ENCODE measurements around the gene IVD. TPM values are rescaled to one million over a fixed set of nuclear protein-coding genes. Genes with fewer than 3 reads are reported as not detected.

IVD gene
- total and polyA plus RNA-seq, 2 donors (not counting 1 experiment from before 2014, with no cell fraction given) = 41.7 to 106 TPM

DNA sequence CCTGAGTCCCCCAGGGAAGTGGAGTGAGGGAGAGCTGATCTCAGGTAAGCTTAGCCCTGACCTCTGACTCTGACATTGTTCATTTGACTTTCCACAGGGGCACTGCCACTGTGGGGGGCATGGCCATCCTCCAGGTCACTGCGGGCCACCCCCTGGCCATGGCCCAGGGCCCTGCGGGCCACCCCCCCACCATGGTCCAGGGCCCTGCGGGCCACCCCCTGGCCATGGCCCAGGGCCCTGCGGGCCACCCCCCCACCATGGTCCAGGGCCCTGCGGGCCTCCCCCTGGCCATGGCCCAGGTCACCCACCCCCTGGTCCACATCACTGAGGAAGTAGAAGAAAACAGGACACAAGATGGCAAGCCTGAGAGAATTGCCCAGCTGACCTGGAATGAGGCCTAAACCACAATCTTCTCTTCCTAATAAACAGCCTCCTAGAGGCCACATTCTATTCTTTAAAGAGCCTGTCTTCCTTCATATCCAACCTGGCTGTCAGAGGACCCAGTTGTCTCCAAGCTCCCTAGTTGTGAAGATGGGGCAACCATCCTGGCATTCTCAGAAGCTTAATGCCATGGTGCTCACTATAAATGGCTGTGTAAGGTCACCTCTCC, 49.5 kb upstream of the IVD start:
- Histone ChIP-seq H3K79me2 (ENCODE audit: control insufficient read depth, insufficient read depth, low read length) (peaks cover 2% of the 10 kb centered on the region), H3K4me3 (ENCODE audit: control extremely low read depth in 1 of 5, extremely low read depth in 1 of 5, insufficient read depth in 1 of 5, low read depth in 2 of 5, low read length in 4 of 5) (no peak overlapping the region), H3K9ac (ENCODE audit: low read length) (no peak overlapping the region), H2AFZ (ENCODE audit: insufficient read depth, low read depth, low read length, poor library complexity, severe bottlenecking) (no peak overlapping the region), H3K4me1 (ENCODE audit: control insufficient read depth in 2 of 2, insufficient read depth in 2 of 2, low read length in 2 of 2) (peaks cover 6 to 11% of the 10 kb centered on the region in 2 donors), H3K9me3 (ENCODE audit: control extremely low read depth in 1 of 3, control insufficient read depth in 2 of 3, insufficient read depth in 1 of 3, low read length in 2 of 3) (no peaks in the 10 kb centered on the region), H3K4me2 (replicated peaks; ENCODE audit: low read depth, low read length, poor library complexity, severe bottlenecking) (no peak overlapping the region), H3K27ac (ENCODE audit: low read length in 2 of 2) (no peak overlapping the region), H4K20me1 (ENCODE audit: control insufficient read depth, insufficient read depth, low read length, poor library complexity, severe bottlenecking) (peaks cover 26% of the 10 kb centered on the region), H3K36me3 (replicated peaks in 1 of 2; ENCODE audit: control extremely low read depth in 1 of 2, control insufficient read depth in 1 of 2, extremely low read depth in 1 of 2, insufficient read depth in 2 of 2, low read length in 1 of 2) (no peaks in the 10 kb centered on the region), H3K27me3 (replicated peaks in 1 of 4; ENCODE audit: control extremely low read depth in 1 of 4, control insufficient read depth in 3 of 4, insufficient read depth in 4 of 4, low read length in 3 of 4) (peaks cover 0 to 6% (median 0%) of the 10 kb centered on the region in 4 experiments)
- WGBS (ENCODE audit: insufficient coverage) = 65% methylated on average over 3 of the region's 5 CpGs
- no peak overlapping the region for H3K27ac Mint-ChIP-seq
- CTCF ChIA-PET = interaction anchor here (1.0 to 2.4 kb wide), 5 partner anchors 13 to 81 kb away, joined by 3 to 12 read pairs (median 4); partner anchors contain the start of gene KNSTRN
- peak overlapping the region; percentile 5 for H3K4me3 Mint-ChIP-seq
- TF ChIP-seq, protein P1, sequence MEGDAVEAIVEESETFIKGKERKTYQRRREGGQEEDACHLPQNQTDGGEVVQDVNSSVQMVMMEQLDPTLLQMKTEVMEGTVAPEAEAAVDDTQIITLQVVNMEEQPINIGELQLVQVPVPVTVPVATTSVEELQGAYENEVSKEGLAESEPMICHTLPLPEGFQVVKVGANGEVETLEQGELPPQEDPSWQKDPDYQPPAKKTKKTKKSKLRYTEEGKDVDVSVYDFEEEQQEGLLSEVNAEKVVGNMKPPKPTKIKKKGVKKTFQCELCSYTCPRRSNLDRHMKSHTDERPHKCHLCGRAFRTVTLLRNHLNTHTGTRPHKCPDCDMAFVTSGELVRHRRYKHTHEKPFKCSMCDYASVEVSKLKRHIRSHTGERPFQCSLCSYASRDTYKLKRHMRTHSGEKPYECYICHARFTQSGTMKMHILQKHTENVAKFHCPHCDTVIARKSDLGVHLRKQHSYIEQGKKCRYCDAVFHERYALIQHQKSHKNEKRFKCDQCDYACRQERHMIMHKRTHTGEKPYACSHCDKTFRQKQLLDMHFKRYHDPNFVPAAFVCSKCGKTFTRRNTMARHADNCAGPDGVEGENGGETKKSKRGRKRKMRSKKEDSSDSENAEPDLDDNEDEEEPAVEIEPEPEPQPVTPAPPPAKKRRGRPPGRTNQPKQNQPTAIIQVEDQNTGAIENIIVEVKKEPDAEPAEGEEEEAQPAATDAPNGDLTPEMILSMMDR (IDR thresholded peaks at IDR 0.05) = no peak
- TF ChIP-seq EZH2 (IDR thresholded peaks at IDR 0.05; ENCODE audit: borderline replicate concordance, insufficient read depth, low read depth, low read length, poor library complexity, severe bottlenecking) = no peak
- no peak for ATAC-seq (ENCODE audit: low read depth)
- H3K4me1 Mint-ChIP-seq = peaks cover 12% of the 10 kb centered on the region
- intact Hi-C loops (cut with micrococcal nuclease) = no loop called here
- POLR2A ChIA-PET = interaction anchor here (1.0 kb wide), 1 partner anchor 10 kb away, joined by 3 read pairs; no protein-coding TSS in a partner anchor
- no peaks in the 10 kb centered on the region for H3K9me3 Mint-ChIP-seq (ENCODE audit: insufficient read depth)
- H3K27me3 Mint-ChIP-seq = peaks cover 8% of the 10 kb centered on the region
- no peak for DNase-seq

DNA sequence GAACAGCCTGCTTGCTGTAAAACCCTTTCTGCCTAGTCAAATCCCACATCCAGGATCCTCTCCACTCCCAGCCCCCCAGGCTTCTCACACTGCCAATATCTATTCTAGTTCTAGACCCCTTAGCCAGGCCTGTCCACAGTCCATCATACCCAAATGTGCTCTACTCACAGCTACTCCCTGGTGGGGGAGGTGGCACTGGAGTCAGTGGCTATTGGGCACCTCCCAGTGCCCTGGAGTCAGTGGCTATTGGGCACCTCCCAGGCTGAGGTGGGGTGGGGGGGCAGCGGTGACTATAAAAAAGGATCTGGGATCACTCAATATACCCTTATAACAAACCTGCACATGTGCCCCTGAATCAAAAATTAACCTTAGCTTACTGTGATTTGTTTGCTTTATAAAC, 48.3 kb upstream of the IVD start:
- no peak for TF ChIP-seq EZH2 (IDR thresholded peaks at IDR 0.05; ENCODE audit: borderline replicate concordance, insufficient read depth, low read depth, low read length, poor library complexity, severe bottlenecking)
- TF ChIP-seq, protein P1 (IDR thresholded peaks at IDR 0.05) = no peak
- DNase-seq (no peak), ATAC-seq (ENCODE audit: low read depth) (no peak)
- POLR2A ChIA-PET = interaction anchor here (1.1 kb wide), 3 partner anchors 11 to 212 kb away, joined by 3 to 5 read pairs (median 4); no protein-coding TSS in a partner anchor
- intact Hi-C loops (cut with micrococcal nuclease) = no loop called here
- peaks cover 12% of the 10 kb centered on the region for H3K4me1 Mint-ChIP-seq
- H3K27ac Mint-ChIP-seq = no peak overlapping the region
- WGBS (ENCODE audit: insufficient coverage) = no CpG with 5 or more reads among the region's 1 CpG
- Histone ChIP-seq H3K9me3 (ENCODE audit: control extremely low read depth in 1 of 3, control insufficient read depth in 2 of 3, insufficient read depth in 1 of 3, low read length in 2 of 3) (no peaks in the 10 kb centered on the region), H3K36me3 (replicated peaks in 1 of 2; ENCODE audit: control extremely low read depth in 1 of 2, control insufficient read depth in 1 of 2, extremely low read depth in 1 of 2, insufficient read depth in 2 of 2, low read length in 1 of 2) (peaks cover 0 to 3% of the 10 kb centered on the region in 2 experiments), H4K20me1 (ENCODE audit: control insufficient read depth, insufficient read depth, low read length, poor library complexity, severe bottlenecking) (peaks cover 26% of the 10 kb centered on the region), H3K9ac (ENCODE audit: low read length) (no peak overlapping the region), H3K79me2 (ENCODE audit: control insufficient read depth, insufficient read depth, low read length) (peaks cover 2% of the 10 kb centered on the region), H2AFZ (ENCODE audit: insufficient read depth, low read depth, low read length, poor library complexity, severe bottlenecking) (no peak overlapping the region), H3K27ac (ENCODE audit: low read length in 2 of 2) (no peak overlapping the region), H3K4me1 (ENCODE audit: control insufficient read depth in 2 of 2, insufficient read depth in 2 of 2, low read length in 2 of 2) (peaks cover 6 to 11% of the 10 kb centered on the region in 2 donors), H3K4me3 (ENCODE audit: control extremely low read depth in 1 of 5, extremely low read depth in 1 of 5, insufficient read depth in 1 of 5, low read depth in 2 of 5, low read length in 4 of 5) (peak overlapping the region in 1 of 5 experiments; percentile 78), H3K4me2 (replicated peaks; ENCODE audit: low read depth, low read length, poor library complexity, severe bottlenecking) (peak overlapping the region; percentile 98), H3K27me3 (replicated peaks in 1 of 4; ENCODE audit: control extremely low read depth in 1 of 4, control insufficient read depth in 3 of 4, insufficient read depth in 4 of 4, low read length in 3 of 4) (peaks cover 0 to 6% (median 0%) of the 10 kb centered on the region in 4 experiments)
- H3K4me3 Mint-ChIP-seq = peak overlapping the region; percentile 63
- H3K9me3 Mint-ChIP-seq (ENCODE audit: insufficient read depth) = no peaks in the 10 kb centered on the region
- CTCF ChIA-PET = interaction anchor here (0.7 to 2.4 kb wide), 7 partner anchors 8 to 82 kb away, joined by 3 to 12 read pairs (median 3); no protein-coding TSS in a partner anchor
- H3K27me3 Mint-ChIP-seq = peaks cover 8% of the 10 kb centered on the region
